HG03354 (cell line): ENCODE measurements around the gene SLIT1.

Experiments used
- ATAC-seq: cut with Tn5 transposase; IDR thresholded peaks from one replicate; pipeline ENCODE4 v1.9.1; 2021; ENCODE audit warnings: mild to moderate bottlenecking; ENCODE audit not compliant: unreplicated experiment, poor library complexity, severe bottlenecking

SLIT1 gene

DNA sequence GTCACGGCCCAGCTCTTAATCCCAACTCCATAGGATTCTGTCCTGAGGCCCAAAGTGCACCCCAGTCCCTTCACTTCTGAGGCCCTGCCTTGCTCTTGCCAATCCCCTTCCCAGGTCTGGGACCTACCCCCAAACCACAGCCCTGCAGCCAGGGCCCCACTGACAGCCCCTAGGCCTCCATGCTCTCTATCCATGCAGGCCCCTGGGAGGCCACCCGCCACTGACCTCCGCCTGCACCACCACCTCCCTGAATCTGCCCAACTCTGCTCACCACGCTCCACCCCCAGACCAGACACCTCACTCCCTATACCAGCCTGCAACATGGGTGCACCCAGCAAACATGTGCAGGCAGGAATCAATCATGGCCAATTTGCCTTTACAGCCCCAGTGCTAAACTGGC, 10.2 kb downstream of the SLIT1 start:
- no peak for ATAC-seq

DNA sequence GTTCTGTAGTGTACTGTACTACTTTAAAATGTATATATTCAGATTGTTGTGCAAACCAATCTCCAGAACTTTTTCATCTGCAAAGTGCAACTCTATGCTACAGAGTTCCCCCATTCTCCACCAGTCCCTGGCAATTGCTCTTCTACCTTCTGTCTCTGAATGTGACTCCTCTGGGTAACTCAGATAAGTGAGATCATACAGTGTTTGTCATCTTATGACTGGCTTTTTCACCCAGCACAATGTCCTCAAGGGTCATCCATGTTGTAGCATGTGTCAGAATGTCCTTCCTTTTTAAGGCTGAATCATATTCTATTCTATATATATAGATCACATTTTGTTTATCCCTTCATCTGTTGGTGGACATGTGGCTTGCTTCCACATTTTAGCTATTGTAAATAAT, 10.8 kb downstream of the SLIT1 start:
- no peak for ATAC-seq

DNA sequence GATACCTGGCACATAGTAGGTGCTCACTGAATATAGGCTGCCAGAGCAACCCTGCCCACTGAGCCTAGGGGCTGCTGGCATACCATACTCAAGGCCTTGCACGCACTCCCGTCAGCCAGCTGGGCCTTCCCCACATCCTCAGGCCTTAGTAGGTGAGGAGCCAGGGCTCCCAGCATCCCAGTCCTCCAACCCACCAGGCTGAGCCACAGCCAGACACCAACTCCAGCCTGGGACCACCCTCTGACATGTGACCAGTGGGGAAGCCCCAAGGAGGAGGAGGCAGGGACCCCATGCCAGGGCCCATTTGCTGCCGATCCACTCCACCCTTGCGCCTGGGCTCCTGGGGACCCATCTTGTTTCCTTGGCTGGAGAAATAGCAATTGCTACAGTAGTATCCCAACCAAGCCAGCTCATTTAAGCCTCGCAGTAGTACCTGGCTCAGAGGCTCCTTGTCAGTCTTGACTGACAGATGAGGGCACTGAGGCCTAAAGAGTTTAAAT, 11.4 kb downstream of the SLIT1 start:
- ATAC-seq, result no peak

- no peak for ATAC-seq
These were observed 12.7 kb downstream of the SLIT1 start for GRCh38 chr10:97173036-97173435.

GRCh38 chr10:97171001-97171400, 14.8 kb downstream of the SLIT1 start:
- ATAC-seq, result no peak

DNA sequence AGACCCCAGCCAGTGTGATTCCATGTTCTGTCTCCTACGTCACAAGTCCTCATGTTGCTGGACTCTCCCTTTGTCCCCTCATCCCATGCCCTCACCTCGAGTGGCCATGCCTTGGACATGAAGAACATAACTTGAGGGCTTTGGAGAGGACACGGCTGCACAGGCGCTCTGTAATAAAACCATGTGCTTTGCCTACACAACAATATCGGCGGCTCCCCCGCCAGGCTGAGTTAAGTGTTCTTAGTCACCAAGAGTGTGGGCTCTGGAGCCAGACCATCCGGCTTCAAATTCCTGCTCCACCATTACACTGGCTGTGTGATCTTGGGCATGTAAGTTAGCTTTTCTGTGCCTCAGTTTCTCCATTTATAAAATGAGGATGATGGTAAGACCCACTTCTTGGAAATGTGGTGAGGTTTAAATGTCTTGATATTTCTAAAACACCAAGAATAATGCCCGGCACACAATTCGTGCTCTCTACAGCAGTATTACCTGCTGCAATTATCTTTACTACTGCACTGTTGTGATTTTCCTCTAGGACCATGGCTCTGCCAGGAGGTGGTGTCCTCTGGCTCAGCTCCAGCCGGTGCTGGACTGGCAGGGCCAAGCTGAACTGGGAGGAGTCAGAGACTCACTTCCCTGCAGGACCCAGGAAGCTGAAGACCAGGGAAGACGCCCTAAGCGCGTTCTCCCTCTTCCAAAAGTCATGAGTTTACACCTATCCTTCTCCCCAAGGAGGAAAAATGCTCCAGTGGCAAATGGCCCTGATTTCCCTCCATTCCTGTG, 15.7 kb downstream of the SLIT1 start:
- ATAC-seq, result no peak

GRCh38 chr10:97169063-97169462, 16.7 kb downstream of the SLIT1 start:
- ATAC-seq, result no peak

- ATAC-seq, result no peak
These were observed 17.1 kb downstream of the SLIT1 start for GRCh38 chr10:97168645-97169044.

- ATAC-seq, result no peak
These were observed 20.3 kb downstream of the SLIT1 start for GRCh38 chr10:97165499-97165898.

GRCh38 chr10:97163781-97164501, 21.8 kb downstream of the SLIT1 start:
- ATAC-seq, result no peak

GRCh38 chr10:97163181-97163580, 22.6 kb downstream of the SLIT1 start:
- no peak for ATAC-seq

DNA sequence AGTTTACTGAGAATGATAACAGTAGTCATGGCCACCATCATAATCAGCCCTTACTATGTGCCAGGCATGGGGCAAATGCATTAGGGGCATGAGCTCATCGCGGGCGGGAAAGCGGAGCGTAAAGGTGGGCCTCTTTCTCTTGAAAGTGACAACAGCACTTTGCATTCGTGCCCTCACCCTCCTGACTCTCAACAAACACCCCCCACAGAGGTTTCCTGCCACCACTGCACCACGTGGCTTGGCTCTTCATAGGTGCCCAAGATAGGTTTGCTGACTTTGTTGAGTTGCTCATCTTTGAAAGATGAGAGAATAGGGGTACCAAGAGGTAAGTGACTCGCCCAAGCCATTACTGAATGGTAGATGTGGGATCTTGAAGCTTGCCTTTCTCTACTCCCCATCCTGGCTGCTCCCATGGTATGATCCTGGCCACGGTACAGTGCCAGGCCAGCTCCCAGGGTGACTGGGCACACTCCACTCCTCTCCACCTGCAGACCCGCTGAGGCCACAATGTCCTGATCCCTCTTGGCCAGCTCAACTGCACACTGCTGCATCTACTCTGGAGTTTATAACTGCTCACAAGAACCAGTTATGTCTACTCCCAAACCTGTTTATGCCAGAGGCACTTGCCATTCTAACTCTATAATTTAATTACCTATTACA, 26.0 kb downstream of the SLIT1 start:
- no peak for ATAC-seq

GRCh38 chr10:97157578-97158095, 28.1 kb downstream of the SLIT1 start:
- ATAC-seq, result no peak

GRCh38 chr10:97154781-97155180, 31.0 kb downstream of the SLIT1 start:
- no peak for ATAC-seq

DNA sequence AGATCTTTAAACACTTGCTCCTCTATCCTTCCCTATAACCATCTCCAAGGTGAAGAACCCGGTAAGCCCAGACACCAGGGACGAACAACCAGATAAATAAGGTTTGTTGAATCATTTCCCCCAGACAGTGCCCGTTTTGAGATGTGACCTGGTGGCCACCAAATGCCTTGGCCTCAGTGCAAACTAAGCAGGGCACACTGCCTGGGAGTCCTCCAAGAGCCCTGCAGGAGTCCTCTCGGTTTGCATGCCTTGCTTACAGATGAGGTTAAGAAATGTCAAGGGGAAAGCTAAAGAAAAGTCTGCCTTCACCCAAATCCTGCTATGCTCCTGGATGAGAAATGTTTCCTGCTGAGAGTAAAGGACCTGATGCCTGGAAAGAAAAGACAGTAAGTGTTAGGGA, 31.6 kb downstream of the SLIT1 start:
- no peak for ATAC-seq

- no peak for ATAC-seq
These were observed 32.4 kb downstream of the SLIT1 start for GRCh38 chr10:97153270-97153850.

DNA sequence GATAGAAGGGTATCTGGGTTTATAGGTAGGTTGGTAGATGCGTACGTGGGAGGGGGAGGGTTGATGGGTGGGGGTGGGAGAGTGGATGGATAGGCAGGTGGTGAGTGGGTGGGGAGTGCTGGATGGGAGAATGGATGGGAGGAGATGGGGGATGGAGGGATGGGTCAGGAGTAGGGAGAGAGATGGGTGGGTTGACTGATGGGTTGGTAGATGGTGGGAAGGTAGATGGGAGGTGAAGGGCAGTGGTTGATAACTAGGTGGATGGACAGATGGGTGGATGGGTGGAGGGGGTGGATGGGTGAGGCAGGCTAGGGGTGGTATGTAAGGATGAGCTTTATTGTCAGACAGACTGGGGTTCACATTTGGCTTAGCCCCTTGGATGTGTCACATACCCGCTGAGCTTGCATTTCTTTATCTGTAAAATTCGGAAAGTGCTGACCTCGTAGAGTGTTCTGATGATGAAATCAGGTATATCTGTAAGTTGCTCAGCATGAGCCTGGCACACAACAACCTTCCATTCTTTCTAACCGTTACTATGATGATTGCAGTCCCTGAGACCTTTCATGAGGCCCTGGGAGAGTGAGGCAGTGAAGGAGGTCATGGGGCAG, 34.3 kb downstream of the SLIT1 start:
- ATAC-seq, result no peak

DNA sequence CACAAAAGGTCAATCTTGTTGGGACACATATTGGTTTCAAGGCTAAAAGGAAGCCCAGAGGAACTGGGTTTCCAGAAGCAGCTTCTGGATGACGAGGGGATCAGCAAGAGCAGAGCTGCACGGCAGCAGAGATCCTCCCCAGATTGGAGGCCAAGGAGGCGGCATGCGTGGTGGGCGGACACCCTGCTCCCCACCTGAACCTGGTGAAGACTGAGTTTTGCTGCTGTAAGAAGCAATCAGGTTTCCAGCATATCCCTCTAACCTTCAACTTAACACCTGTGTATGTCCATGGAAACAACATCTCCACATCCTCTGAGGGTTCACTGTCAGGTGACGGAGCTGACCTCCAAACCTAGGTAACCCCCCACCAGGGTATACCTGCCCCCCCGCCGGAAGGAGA, 35.1 kb downstream of the SLIT1 start:
- no peak for ATAC-seq

DNA sequence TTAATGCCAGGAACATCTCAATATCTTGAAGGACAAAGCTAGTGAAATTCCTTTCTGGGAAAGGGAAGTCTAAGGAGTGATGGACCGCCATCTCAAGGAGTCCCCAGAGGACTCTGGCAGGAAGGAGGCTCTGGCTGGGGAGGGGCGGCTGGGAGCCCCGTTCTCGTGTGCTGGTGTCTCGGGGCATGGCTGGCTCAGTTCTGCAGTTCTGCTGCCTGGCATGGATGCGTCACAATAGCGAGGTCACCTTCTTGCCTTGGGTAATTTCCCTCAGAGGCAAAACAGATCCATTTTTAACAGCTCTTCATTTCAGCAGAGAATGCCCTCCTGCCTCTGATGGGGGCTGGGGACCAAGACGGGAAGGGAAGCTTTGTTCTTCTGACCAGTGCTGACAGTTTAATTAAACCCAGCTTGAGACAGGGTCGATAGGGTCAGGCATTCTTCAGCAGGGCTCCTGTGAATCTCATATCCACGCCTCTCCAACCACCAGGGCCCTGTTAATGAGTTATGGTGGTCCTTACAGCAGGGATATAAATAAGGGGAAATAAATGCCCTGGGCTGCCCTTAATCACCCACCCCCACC, 35.7 kb downstream of the SLIT1 start:
- ATAC-seq, result no peak
